SK-N-SH treated with all-trans-retinoic acid at 6 μM for 48 hours (cell line): ENCODE measurements around the gene AP1AR.

Experiments used
- ATAC-seq: fragments of 200-7000 bp; cut with Tn5 transposase; 3 replicates; pipeline ENCODE4 v1.9.1; 2020; ENCODE audit warnings: mild to moderate bottlenecking, moderate library complexity
- ARNTL ChIP-seq: fragments of 450-650 bp; formaldehyde crosslinking; IDR thresholded peaks from 2 replicates; pipeline ENCODE4 v1.5.0; 2020; ENCODE audit warnings: low read depth, mild to moderate bottlenecking, moderate library complexity, borderline replicate concordance
- CREB5 ChIP-seq: fragments of 250-450 bp; sonication (Bioruptor Pico); IDR thresholded peaks from 2 replicates; pipeline ENCODE4 v1.5.1; 2020; ENCODE audit warnings: low read depth, mild to moderate bottlenecking, moderate library complexity
- CSDC2 ChIP-seq: fragments of 250-450 bp; sonication (Bioruptor Pico); IDR thresholded peaks from 2 replicates; pipeline ENCODE4 v1.5.0; 2020; ENCODE audit warnings: mild to moderate bottlenecking, moderate library complexity
- CSRNP3 ChIP-seq: fragments of 250-450 bp; sonication (Bioruptor Pico); IDR thresholded peaks from 2 replicates; pipeline ENCODE4 v1.5.1; 2021; ENCODE audit warnings: mild to moderate bottlenecking, moderate library complexity
- ESRRG ChIP-seq: fragments of 250-450 bp; sonication (Bioruptor Pico); IDR thresholded peaks from 2 replicates; pipeline ENCODE4 v1.6.1; 2021; ENCODE audit warnings: mild to moderate bottlenecking
- GLIS3 ChIP-seq: fragments of 250-450 bp; sonication (Bioruptor Pico); IDR thresholded peaks from 2 replicates; pipeline ENCODE4 v1.5.0; 2020; ENCODE audit warnings: mild to moderate bottlenecking, moderate library complexity
- ISL1 ChIP-seq: fragments of 250-450 bp; sonication (Bioruptor Pico); IDR thresholded peaks from 2 replicates; pipeline ENCODE4 v2.1.2; 2022; ENCODE audit warnings: mild to moderate bottlenecking, moderate library complexity
- PATZ1 ChIP-seq: fragments of 250-450 bp; sonication (Bioruptor Pico); IDR thresholded peaks from 2 replicates; pipeline ENCODE4 v1.8.0; 2020; ENCODE audit warnings: mild to moderate bottlenecking, moderate library complexity, borderline replicate concordance
- POU6F1 ChIP-seq: fragments of 250-450 bp; sonication (Bioruptor Pico); IDR thresholded peaks from 2 replicates; pipeline ENCODE4 v1.8.0; 2021; ENCODE audit warnings: low read depth, mild to moderate bottlenecking, moderate library complexity, borderline replicate concordance
- PPARA ChIP-seq: fragments of 250-450 bp; sonication (Bioruptor Pico); IDR thresholded peaks from 2 replicates; pipeline ENCODE4 v1.5.0; 2020; ENCODE audit warnings: mild to moderate bottlenecking, borderline replicate concordance
- RARB ChIP-seq: fragments of 250-450 bp; sonication (Bioruptor Pico); IDR thresholded peaks from 2 replicates; pipeline ENCODE4 v1.8.0; 2021; ENCODE audit warnings: mild to moderate bottlenecking, moderate library complexity
- SNAI2 ChIP-seq: fragments of 250-450 bp; sonication (Bioruptor Pico); IDR thresholded peaks from 2 replicates; pipeline ENCODE4 v1.5.0; 2020; ENCODE audit warnings: mild to moderate bottlenecking, moderate library complexity
- TCF4 ChIP-seq: fragments of 250-450 bp; sonication (Bioruptor Pico); IDR thresholded peaks from 2 replicates; pipeline ENCODE4 v1.8.0; 2021; ENCODE audit warnings: mild to moderate bottlenecking, moderate library complexity, borderline replicate concordance
- TOX ChIP-seq: fragments of 250-450 bp; sonication (Bioruptor Pico); IDR thresholded peaks from 2 replicates; pipeline ENCODE4 v1.8.0; 2021; ENCODE audit warnings: mild to moderate bottlenecking, moderate library complexity, borderline replicate concordance
- TSHZ2 ChIP-seq: fragments of 250-450 bp; sonication (Bioruptor Pico); IDR thresholded peaks from 2 replicates; pipeline ENCODE4 v1.5.0; 2020; ENCODE audit warnings: mild to moderate bottlenecking, moderate library complexity
- ZC3H10 ChIP-seq: fragments of 250-450 bp; sonication (Bioruptor Pico); IDR thresholded peaks from 2 replicates; pipeline ENCODE4 v1.5.1; 2021; ENCODE audit warnings: mild to moderate bottlenecking, moderate library complexity
- ZFP3 ChIP-seq: fragments of 250-450 bp; sonication (Bioruptor Pico); IDR thresholded peaks from 2 replicates; pipeline ENCODE4 v1.5.0; 2020; ENCODE audit warnings: mild to moderate bottlenecking, moderate library complexity
- ZFP30 ChIP-seq: fragments of 450-650 bp; formaldehyde crosslinking; IDR thresholded peaks from 2 replicates; pipeline ENCODE4 v1.5.0; 2022; ENCODE audit warnings: mild to moderate bottlenecking, moderate library complexity
- ZNF565 ChIP-seq: fragments of 450-650 bp; formaldehyde crosslinking; conservative IDR thresholded peaks from 2 replicates; pipeline ENCODE4 v1.5.0; 2020; ENCODE audit warnings: low read depth, mild to moderate bottlenecking, moderate library complexity
- ZNF70 ChIP-seq: fragments of 450-650 bp; formaldehyde crosslinking; IDR thresholded peaks from 2 replicates; pipeline ENCODE4 v1.5.0; 2020; ENCODE audit warnings: mild to moderate bottlenecking, moderate library complexity
- ZNF8 ChIP-seq: fragments of 450-650 bp; formaldehyde crosslinking; IDR thresholded peaks from 2 replicates; pipeline ENCODE4 v1.5.0; 2020; ENCODE audit warnings: mild to moderate bottlenecking, moderate library complexity

Gene AP1AR

GRCh38 chr4:112199041-112199440, 32.5 kb upstream of the AP1AR start:
- TF ChIP-seq ARNTL (no peak), SNAI2 (CRISPR knock-in tag) (no peak), ZFP30 (no peak), ZNF70 (CRISPR knock-in tag) (no peak), ESRRG (CRISPR knock-in tag) (no peak), CREB5 (CRISPR knock-in tag) (no peak)
- TF ChIP-seq, all 23 proteins: peak for 0
- ATAC-seq, result no peak

GRCh38 chr4:112201915-112202505, 29.6 kb upstream of the AP1AR start:
- ATAC-seq, result no peak
- TF ChIP-seq ZFP30 (no peak), TSHZ2 (no peak), TCF4 (CRISPR knock-in tag) (no peak), ARNTL (no peak), CSDC2 (CRISPR knock-in tag) (no peak), PPARA (CRISPR knock-in tag) (no peak), ISL1 (CRISPR knock-in tag) (no peak), ZC3H10 (CRISPR knock-in tag) (no peak), TOX (no peak), SNAI2 (CRISPR knock-in tag) (no peak), ZNF8 (no peak), GLIS3 (CRISPR knock-in tag) (no peak), ZNF70 (CRISPR knock-in tag) (no peak), ZFP3 (CRISPR knock-in tag) (no peak), CSRNP3 (CRISPR knock-in tag) (no peak), POU6F1 (CRISPR knock-in tag) (no peak), RARB (CRISPR knock-in tag) (no peak), ESRRG (CRISPR knock-in tag) (no peak)

GRCh38 chr4:112203593-112203992, 28.0 kb upstream of the AP1AR start:
- ATAC-seq, result no peak
- no peak for TF ChIP-seq ZNF565
- TF ChIP-seq ZNF8, result no peak
- TF ChIP-seq ZFP3 (CRISPR knock-in tag), result no peak
- TF ChIP-seq TCF4 (CRISPR knock-in tag), result no peak
- no peak for TF ChIP-seq ZNF70 (CRISPR knock-in tag)
- no peak for TF ChIP-seq CSRNP3 (CRISPR knock-in tag)
- TF ChIP-seq RARB (CRISPR knock-in tag), result no peak
- TF ChIP-seq ESRRG (CRISPR knock-in tag), result no peak
- no peak for TF ChIP-seq PPARA (CRISPR knock-in tag)
- no peak for TF ChIP-seq TOX
- no peak for TF ChIP-seq POU6F1 (CRISPR knock-in tag)
- TF ChIP-seq ARNTL, result no peak
- TF ChIP-seq ISL1 (CRISPR knock-in tag), result no peak
- TF ChIP-seq CREB5 (CRISPR knock-in tag), result no peak
- TF ChIP-seq PATZ1, result no peak
- TF ChIP-seq GLIS3 (CRISPR knock-in tag), result no peak
- TF ChIP-seq SNAI2 (CRISPR knock-in tag), result no peak
